ENCODE data around the gene DHODH.
"Not testable (repeated sequence)": the region's sequence is repeated elsewhere in the genome, so short reads cannot be mapped to it uniquely, and the experiment has no call there.

DHODH gene

DNA sequence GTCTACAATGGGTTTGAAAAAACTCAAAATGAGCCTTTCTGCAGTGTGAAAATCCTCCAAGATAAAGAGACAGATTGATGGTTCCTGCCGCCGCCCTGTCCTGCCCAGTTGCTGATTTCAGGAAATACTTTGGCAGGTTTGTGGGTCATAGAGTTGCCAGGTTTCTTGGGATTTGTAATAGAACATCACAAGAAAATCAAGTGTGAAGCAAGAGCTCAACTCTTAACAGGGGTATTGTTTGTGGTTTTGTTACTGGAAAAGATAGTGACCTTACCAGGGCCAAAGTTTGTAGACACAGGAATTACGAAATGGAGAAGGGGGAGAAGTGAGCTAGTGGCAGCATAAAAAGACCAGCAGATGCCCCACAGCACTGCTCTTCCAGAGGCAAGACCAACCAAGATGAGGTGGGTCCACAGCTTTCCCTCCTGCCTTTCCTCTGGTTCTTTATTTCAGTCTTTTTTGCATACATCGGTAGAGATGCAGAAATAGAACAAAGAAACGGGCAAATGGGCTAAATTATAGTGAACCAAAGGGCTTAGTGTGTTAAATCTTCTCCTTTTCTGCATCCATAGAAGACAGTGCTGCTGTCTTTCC, 45.8 kb downstream of the DHODH start, which contains the start of gene HP:
TSS of gene HP (plus strand) at position 252 of the 594 bp plus-strand sequence. CDS start at position 400, 148 bp downstream.
- not testable (repeated sequence) for DNase-seq (ENCODE audit: low spot score)

DNA sequence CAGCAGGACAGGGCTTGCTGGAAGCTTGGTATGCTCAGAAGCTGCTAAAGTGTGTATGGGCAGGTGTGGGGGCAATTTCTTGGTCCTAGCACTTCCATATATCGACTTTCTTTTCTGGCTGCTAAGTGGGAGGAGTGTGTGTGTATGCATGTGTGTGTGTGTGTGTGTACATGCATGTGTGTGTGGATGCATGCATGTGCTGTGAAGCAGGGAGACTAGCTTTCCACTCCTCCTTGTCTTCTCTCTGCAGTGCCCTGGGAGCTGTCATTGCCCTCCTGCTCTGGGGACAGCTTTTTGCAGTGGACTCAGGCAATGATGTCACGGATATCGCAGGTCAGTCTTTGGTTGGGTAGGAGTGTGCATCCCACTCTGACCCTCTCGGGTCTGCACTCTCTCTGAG, 47.4 kb downstream of the DHODH start:
- DNase-seq (ENCODE audit: low spot score) = no peak

DNA sequence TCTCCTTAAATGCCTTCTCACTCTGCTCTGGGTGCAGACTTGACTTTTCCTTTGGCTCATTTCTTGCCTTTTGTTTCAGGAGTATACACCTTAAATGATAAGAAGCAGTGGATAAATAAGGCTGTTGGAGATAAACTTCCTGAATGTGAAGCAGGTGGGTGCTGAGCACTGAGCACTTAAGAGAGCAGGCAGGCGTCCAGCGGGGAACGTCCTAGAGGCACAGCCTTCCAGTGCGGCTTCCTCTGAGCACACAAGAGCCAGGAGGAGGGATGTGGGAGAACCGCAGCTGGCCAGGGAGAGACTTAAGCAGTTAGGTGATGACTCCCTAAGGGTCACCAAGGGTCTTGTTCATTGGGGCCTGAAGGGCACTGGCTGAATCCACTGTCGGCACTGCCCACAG, 48.8 kb downstream of the DHODH start:
- not testable (repeated sequence) for DNase-seq (ENCODE audit: low spot score)

GRCh38 chr16:72059060-72059459, 50.5 kb downstream of the DHODH start:
- not testable (repeated sequence) for DNase-seq (ENCODE audit: low spot score)

- DNase-seq (ENCODE audit: low spot score) = no peak
Measured at GRCh38 chr16:72060405-72060804, 51.9 kb downstream of the DHODH start.

GRCh38 chr16:72061564-72061963, 53.0 kb downstream of the DHODH start:
- no peak for DNase-seq (ENCODE audit: low spot score)

GRCh38 chr16:72064361-72064894, 55.9 kb downstream of the DHODH start:
- DNase-seq (ENCODE audit: low spot score) = no peak

DNA sequence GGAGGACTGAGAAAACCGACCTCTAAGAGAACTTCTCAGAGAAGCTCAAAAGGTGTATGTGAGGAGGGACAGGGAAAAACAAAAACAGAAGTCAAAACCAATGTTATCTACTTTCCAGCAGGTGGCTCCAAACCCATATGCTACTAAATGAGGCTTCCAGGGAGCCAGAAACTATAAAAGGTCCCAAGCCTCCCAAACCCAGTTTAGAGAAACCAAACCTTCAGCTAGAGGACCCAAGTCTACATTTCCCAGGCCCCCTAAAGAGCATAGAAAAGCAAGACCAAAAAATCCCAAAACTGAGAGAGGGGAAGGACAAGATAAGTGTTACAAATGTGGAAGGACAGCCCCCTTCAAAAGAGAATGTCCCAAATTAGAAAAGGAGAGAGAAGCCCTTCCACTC, 58.2 kb downstream of the DHODH start:
- DNase-seq (ENCODE audit: low spot score) = peak; percentile 21

DNA sequence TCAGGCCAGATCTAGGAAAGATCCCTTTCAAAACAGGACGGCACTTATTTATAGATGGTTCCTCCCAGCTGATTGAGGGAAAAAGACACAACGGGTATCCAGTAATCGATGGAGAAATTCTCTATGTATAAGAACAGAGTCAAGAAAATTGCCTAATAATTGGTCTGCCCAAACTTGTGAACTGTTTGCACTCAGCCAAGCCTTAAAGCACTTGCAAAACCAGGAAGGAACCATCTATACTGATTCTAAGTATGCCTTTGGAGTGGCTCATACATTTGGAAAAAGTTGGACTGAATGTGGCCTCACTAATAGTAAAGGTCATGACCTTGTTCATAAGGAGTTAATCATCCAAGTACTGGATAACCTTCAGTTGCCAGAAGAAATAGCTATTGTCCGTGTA, 60.4 kb downstream of the DHODH start:
- no peak for DNase-seq (ENCODE audit: low spot score)

DNA sequence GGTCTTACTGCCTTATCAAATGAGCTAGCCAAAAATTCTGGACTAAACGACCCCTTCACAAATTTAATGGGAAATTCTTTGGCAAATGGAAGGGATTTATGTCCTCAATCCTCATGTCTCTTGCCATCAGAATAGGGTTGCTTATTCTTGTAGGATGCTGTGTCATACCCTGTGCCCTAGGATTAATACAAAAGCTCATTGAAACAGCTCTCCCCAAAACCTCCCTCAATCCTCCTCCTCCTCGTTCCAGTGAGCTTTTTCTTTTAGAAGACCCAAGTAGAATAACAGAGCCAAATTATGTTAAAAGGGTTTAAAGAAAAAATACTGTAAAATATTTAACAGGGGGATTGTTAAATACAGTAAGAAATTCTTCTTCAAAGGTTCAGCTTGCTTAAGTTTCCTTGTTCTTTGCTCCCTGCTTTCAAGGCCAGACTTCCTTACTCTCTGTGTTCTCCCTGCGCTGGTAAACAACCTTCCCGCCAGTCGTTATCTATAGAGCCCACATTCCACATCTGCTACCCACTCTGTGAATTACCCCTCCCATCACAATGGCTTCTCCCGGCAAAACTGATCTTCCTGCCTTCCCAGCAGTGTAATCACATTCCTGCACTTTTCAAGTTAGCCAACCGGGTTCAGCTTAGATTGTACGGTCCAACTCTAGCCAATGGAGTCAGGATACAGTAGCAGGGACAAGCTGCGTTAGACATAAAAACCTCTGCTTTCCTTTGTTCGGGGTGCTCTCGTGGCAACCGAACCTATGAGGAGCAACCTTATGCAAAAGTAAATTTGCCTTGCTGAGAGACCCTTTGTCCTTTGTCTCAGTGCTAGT, 64.2 kb downstream of the DHODH start:
- no peak for DNase-seq (ENCODE audit: low spot score)

DNA sequence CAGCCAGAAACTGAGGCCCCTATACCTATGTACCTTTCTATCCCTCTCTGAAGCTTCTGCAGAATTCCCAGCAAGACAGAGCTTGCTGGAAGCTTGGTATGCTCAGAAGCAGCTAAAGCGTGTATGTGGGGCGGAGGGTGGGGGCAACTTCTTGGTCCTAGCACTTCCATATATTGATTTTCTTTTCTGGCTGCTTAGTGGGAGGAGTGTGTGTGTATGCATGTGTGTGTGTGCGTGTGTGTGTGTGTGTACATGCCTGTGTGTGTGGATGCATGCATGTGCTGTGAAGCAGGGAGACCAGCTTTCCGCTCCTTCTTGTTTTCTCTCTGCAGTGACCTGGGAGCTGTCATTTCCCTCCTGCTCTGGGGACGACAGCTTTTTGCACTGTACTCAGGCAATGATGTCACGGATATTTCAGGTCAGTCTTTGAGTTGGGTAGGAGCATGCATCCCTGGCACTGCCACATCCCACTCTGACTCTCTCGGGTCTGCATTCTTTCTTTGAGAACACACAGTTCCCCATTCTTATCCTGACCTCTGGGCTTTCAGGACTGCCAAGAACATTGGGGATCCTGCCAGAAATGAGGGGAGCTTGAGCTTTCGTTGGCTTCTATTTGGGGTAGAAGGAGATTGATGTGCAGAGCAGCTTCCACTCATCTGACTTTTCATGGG, 65.2 kb downstream of the DHODH start:
- DNase-seq (ENCODE audit: low spot score) = no peak

GRCh38 chr16:72075067-72075466, 66.5 kb downstream of the DHODH start:
- not testable (repeated sequence) for DNase-seq (ENCODE audit: low spot score)

Data from activated CD4-positive, alpha-beta T cell treated with anti-CD3 and anti-CD28 coated beads, Interleukin-2, Interleukin-4, amounts not matched to agents 100 ng/mL and 50 ng/mL, durations not matched to agents 16 hours and 8 hours (primary cell).